ENCODE data around the gene DRAP1. TPM values are rescaled to one million over a fixed set of nuclear protein-coding genes. Genes with fewer than 3 reads are reported as not detected.

DRAP1 gene
- total RNA-seq, 1 donor from 2014 or later, result 169 TPM

DNA sequence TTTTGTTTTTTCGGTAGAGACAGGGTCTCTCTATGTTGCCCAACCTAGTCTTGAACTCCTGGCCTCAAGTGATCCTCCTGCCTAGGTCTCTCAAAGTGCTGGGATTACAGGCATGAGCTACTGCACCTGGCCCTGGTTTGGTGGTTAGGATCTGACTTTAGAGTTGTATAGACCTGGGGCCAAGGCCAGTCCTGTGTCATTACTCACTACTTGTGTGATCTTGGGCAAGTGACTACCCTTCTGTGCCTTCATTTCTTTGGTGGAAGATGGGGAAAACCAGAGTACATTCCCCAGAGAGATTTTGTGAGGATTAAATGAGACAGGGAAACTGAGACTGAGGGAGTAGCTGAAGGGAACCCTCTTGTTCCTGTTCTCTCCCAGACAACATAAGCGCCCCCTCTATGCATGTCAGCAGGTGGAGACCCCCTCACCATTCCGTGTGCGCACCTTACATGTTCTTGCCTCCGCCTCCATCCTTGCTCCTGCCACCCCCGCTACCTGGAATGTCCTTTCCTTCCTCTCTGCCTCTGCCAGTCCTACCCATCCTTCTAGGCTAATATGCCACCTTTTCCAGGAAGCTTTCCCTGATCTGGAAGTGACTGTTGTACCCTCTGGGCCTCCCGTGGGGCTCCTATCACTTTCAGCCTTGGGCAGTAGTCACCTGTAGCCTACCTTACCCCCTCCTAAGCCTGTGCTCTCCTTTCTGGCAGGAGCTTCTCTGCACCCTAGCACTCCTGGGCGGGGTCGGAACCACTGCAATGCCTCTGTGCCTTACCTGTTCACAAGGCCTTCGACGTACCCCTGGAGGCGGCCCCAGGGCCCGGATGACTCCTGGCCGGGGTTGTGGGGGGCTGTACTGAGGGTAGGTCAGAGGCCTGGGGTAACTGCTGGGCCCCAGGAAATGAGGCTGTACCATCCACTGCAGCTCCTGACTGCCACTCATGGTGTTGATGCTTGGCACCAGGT lies 22.9 kb upstream of the DRAP1 start:
- Histone ChIP-seq H3K4me1 (ENCODE audit: insufficient read depth, low read length) (peaks cover 57% of the 10 kb centered on the region), H2AFZ (ENCODE audit: low read depth, low read length) (no peak overlapping the region), H4K20me1 (ENCODE audit: insufficient read depth, low read length) (peaks cover 79% of the 10 kb centered on the region), H3K9ac (ENCODE audit: low read length) (peak overlapping the region; percentile 54), H3K27me3 (ENCODE audit: insufficient read depth, low read length) (no peaks in the 10 kb centered on the region), H3K4me2 (ENCODE audit: low read length) (peak overlapping the region; percentile 89), H3K36me3 (ENCODE audit: insufficient read depth, low read length) (peaks cover 26% of the 10 kb centered on the region), H3K4me3 (ENCODE audit: insufficient read depth, low read depth, low read length) (peak overlapping the region; percentile 48), H3K9me3 (ENCODE audit: insufficient read depth, low read depth, low read length) (no peaks in the 10 kb centered on the region), H3K79me2 (ENCODE audit: insufficient read depth, low read length) (peaks cover 91% of the 10 kb centered on the region), H3K27ac (ENCODE audit: low read depth, low read length) (peak overlapping the region; percentile 36)
- Mint-ChIP-seq H3K4me1 (ENCODE audit: low read depth, unreplicated experiment) (peaks cover 24% of the 10 kb centered on the region), H3K4me3 (ENCODE audit: unreplicated experiment) (peak overlapping the region; percentile 95), H3K27me3 (ENCODE audit: low read depth, unreplicated experiment) (no peaks in the 10 kb centered on the region), H3K27ac (ENCODE audit: unreplicated experiment) (peak overlapping the region; percentile 43), H3K36me3 (ENCODE audit: low read depth, unreplicated experiment) (peaks cover 14% of the 10 kb centered on the region), H3K9me3 (ENCODE audit: unreplicated experiment) (no peaks in the 10 kb centered on the region)
- DNase-seq (ENCODE audit: low read depth) (no peak), FAIRE-seq (no peak)
- no peak for TF ChIP-seq CTCF (IDR thresholded peaks at IDR 0.05; ENCODE audit: insufficient read depth, low read depth, low read length)
- no peak for TF ChIP-seq EZH2 (IDR thresholded peaks at IDR 0.05; ENCODE audit: insufficient read depth, low read length)

DNA sequence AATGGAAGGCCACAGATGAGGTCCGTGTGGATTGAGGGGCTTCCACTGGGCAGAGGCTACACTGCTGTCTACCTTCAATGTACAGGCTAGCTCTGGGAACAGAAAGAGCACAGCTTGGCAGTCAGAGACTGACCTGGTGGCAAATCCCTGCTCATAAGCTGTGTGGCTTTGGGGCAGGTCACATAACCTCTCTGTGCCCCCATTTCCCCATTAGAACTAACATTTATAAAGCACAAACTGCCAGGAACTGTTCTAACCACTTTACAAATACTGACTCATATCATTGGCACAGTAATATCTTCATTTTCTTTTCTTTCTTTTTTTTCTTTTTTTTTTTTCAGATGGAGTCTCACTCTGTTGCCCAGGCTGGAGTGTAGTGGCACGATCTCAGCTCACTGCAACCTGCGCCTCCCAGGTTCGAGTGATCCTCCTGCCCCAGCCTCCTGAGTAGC lies 22.2 kb upstream of the DRAP1 start:
- H3K79me2 ChIP-seq (ENCODE audit: insufficient read depth, low read length), result peaks cover 89% of the 10 kb centered on the region
- peak overlapping the region; percentile 36 for H3K27ac ChIP-seq (ENCODE audit: low read depth, low read length)
- H3K27me3 ChIP-seq (ENCODE audit: insufficient read depth, low read length), result no peaks in the 10 kb centered on the region
- H3K36me3 ChIP-seq (ENCODE audit: insufficient read depth, low read length), result peaks cover 26% of the 10 kb centered on the region
- TF ChIP-seq CTCF (IDR thresholded peaks at IDR 0.05; ENCODE audit: insufficient read depth, low read depth, low read length), result no peak
- TF ChIP-seq EZH2 (IDR thresholded peaks at IDR 0.05; ENCODE audit: insufficient read depth, low read length), result no peak
- H3K4me2 ChIP-seq (ENCODE audit: low read length), result peak overlapping the region; percentile 89
- H3K9ac ChIP-seq (ENCODE audit: low read length), result peak overlapping the region; percentile 99
- FAIRE-seq, result no peak
- peaks cover 71% of the 10 kb centered on the region for H4K20me1 ChIP-seq (ENCODE audit: insufficient read depth, low read length)
- peak overlapping the region; percentile 48 for H3K4me3 ChIP-seq (ENCODE audit: insufficient read depth, low read depth, low read length)
- no peak for DNase-seq (ENCODE audit: low read depth)
- H3K9me3 Mint-ChIP-seq (ENCODE audit: unreplicated experiment), result no peaks in the 10 kb centered on the region
- no peaks in the 10 kb centered on the region for H3K9me3 ChIP-seq (ENCODE audit: insufficient read depth, low read depth, low read length)
- H3K4me1 Mint-ChIP-seq (ENCODE audit: low read depth, unreplicated experiment), result peaks cover 27% of the 10 kb centered on the region
- peaks cover 55% of the 10 kb centered on the region for H3K4me1 ChIP-seq (ENCODE audit: insufficient read depth, low read length)
- no peaks in the 10 kb centered on the region for H3K27me3 Mint-ChIP-seq (ENCODE audit: low read depth, unreplicated experiment)
- peak overlapping the region; percentile 77 for H3K27ac Mint-ChIP-seq (ENCODE audit: unreplicated experiment)
- no peak overlapping the region for H2AFZ ChIP-seq (ENCODE audit: low read depth, low read length)
- H3K36me3 Mint-ChIP-seq (ENCODE audit: low read depth, unreplicated experiment), result peaks cover 14% of the 10 kb centered on the region
- H3K4me3 Mint-ChIP-seq (ENCODE audit: unreplicated experiment), result peak overlapping the region; percentile 95
